ENCODE measurements around the gene TLCD3A. TPM values are rescaled to one million over a fixed set of nuclear protein-coding genes. Genes with fewer than 3 reads are reported as not detected.

The TLCD3A gene
- polyA plus RNA-seq, 3 donors: 28.0 to 31.9 (median 31.0) TPM

DNA sequence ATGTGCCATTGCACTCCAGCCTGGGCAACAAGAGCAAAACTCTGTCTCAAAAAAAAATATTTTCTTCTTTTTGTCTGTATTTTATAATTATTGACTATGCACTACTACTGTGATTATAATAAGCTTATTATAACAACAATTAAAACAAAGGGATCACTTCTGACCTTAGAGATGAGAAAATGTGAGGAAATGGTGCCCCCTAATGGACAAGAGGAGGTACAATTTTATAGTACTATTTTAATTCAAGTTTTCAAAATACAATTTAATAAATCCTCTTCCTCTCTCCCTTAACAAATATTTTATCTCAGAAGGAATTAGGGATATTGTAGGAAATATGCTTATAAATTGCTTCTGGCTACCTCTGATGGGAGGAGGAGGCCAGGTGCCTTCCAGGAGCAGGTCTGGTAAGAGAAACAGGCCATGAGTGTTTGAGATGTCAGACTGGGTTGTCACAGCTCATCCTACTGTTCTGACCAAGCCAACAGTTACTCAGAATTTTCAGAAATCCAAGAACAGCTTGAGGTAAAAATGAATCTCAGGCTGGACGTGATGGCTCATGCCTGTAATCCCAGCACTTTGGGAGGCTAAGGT is 31.8 kb upstream of the TLCD3A start:
- DNase-seq (ENCODE audit: extremely low read depth in 1 of 11, low read depth in 9 of 11, low spot score in 4 of 11): no peak

- DNase-seq (ENCODE audit: extremely low read depth in 1 of 11, low read depth in 9 of 11, low spot score in 4 of 11): no peak
These were observed 29.1 kb upstream of the TLCD3A start for GRCh38 chr17:703081-703875.

- DNase-seq (ENCODE audit: extremely low read depth in 1 of 11, low read depth in 9 of 11, low spot score in 4 of 11): no peak
These were observed 28.1 kb upstream of the TLCD3A start for GRCh38 chr17:704111-704864.

- no peak for DNase-seq (ENCODE audit: extremely low read depth in 1 of 11, low read depth in 9 of 11, low spot score in 4 of 11)
These were observed 27.4 kb upstream of the TLCD3A start for GRCh38 chr17:705011-705410.

DNA sequence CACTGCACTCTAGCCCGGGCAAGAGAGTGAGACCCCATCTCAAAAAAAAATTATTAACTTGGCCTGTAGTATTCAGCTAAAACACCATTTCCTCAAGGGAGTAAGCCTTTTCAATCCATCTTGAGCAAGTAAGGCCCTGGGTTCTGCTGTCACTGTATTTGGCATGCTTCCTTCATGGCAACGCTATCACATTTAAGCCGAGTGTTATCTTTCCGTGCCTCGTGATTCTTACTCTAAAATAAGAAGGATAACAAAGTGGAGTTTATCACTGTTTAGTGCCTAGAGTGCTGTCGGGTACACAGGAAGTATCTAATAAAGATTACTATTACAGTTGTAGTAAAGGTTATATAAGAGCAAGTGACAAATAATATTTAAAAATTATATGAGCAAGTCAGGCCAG is 26.5 kb upstream of the TLCD3A start:
- DNase-seq (ENCODE audit: extremely low read depth in 1 of 11, low read depth in 9 of 11, low spot score in 4 of 11): no peak

- DNase-seq (ENCODE audit: extremely low read depth in 1 of 11, low read depth in 9 of 11, low spot score in 4 of 11): no peak
These were observed 24.3 kb upstream of the TLCD3A start for GRCh38 chr17:708132-708531.

- no peak for DNase-seq (ENCODE audit: extremely low read depth in 1 of 11, low read depth in 9 of 11, low spot score in 4 of 11)
These were observed 14.3 kb upstream of the TLCD3A start for GRCh38 chr17:718075-718474.

- DNase-seq (ENCODE audit: extremely low read depth in 1 of 11, low read depth in 9 of 11, low spot score in 4 of 11): no peak
These were observed 11.5 kb upstream of the TLCD3A start for GRCh38 chr17:720706-721539.

- DNase-seq (ENCODE audit: extremely low read depth in 1 of 11, low read depth in 9 of 11, low spot score in 4 of 11): no peak
These were observed 10.9 kb upstream of the TLCD3A start for GRCh38 chr17:721540-721937.

- DNase-seq (ENCODE audit: extremely low read depth in 1 of 11, low read depth in 9 of 11, low spot score in 4 of 11): no peak
These were observed 7.3 kb upstream of the TLCD3A start for GRCh38 chr17:725084-725483.

DNA sequence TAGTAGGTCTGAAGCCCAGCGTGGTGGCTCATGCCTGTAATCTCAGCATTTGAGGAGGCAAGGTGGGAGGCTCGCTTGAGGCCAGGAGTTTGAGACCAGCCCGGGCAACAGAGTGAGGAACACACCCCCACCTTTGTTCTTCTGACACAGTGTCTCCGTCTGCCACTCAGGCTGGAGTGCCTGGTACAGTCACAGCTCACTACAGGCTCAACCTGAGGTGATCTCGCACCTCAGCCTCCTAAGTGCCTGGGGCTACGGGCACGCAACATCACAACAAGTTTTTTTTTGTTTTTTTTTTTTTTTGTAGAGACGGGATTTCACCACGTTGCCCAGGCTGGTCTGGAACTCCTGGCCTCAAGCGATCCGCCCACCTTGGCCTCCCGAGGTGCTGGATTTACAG is 6.7 kb upstream of the TLCD3A start:
- DNase-seq (ENCODE audit: extremely low read depth in 1 of 11, low read depth in 9 of 11, low spot score in 4 of 11): no peak

- DNase-seq (ENCODE audit: extremely low read depth in 1 of 11, low read depth in 9 of 11, low spot score in 4 of 11): no peak
These were observed 6.0 kb upstream of the TLCD3A start for GRCh38 chr17:726271-726919.

GRCh38 chr17:728911-729310 is 3.5 kb upstream of the TLCD3A start:
- no peak for DNase-seq (ENCODE audit: extremely low read depth in 1 of 11, low read depth in 9 of 11, low spot score in 4 of 11)

DNA sequence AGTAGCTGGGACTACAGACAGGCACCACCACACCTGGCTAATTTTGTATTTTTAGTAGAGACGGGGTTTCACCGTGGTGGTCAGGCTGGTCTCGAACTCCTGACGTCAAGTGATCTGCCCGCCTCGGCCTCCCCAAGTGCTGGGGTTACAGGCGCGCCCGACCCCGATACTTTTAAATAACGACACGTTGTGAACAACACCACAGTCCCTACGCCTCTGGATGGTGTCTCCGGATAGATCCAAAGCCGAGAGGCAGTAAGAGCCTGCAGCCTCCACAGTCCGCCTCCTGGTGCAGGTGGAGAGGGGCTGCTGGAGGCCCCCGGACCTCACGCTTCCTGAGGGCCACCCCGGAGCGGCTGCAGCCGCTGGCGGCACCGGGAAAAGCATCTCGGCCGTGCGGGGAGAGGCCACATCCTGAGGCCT is 741 bp upstream of the TLCD3A start:
- no peak for DNase-seq (ENCODE audit: extremely low read depth in 1 of 11, low read depth in 9 of 11, low spot score in 4 of 11)

GRCh38 chr17:732902-733720 is 715 bp downstream of the TLCD3A start:
- peak in 2 of 11 donors; percentile 28 for DNase-seq (ENCODE audit: extremely low read depth in 1 of 11, low read depth in 9 of 11, low spot score in 4 of 11)

GRCh38 chr17:733743-734142 is 1.3 kb downstream of the TLCD3A start:
- DNase-seq (ENCODE audit: extremely low read depth in 1 of 11, low read depth in 9 of 11, low spot score in 4 of 11): no peak

- DNase-seq (ENCODE audit: extremely low read depth in 1 of 11, low read depth in 9 of 11, low spot score in 4 of 11): no peak
These were observed 5.2 kb downstream of the TLCD3A start for GRCh38 chr17:737561-738113.
